Thyroid gland (tissue), 4 donors: ENCODE data around the gene EFNA5. TPM values are rescaled to one million over a fixed set of nuclear protein-coding genes. Genes with fewer than 3 reads are reported as not detected.

ENCODE experiments used
- DNase-seq, 2 donors: peaks; one replicate each; pipeline ENCODE4 v3.0.0-alpha.2; 2019
- H3K27ac ChIP-seq, 3 donors: fragments of 200-600 bp; sonication (generic); 1 replicate in 2 of 3; 2 replicates in 1 of 3; pipeline ENCODE4 v1.5.1; 2016 to 2019; ENCODE audit warnings: mild to moderate bottlenecking in 1 of 3, moderate library complexity in 1 of 3
- H3K27me3 ChIP-seq: fragments of 200-600 bp; sonication (generic); one replicate; pipeline ENCODE4 v1.5.1; 2019
- H3K36me3 ChIP-seq, 2 donors: fragments of 200-600 bp; sonication (generic); one replicate each; pipeline ENCODE4 v1.5.1; 2016 to 2019
- H3K4me1 ChIP-seq, 2 donors: fragments of 200-600 bp; sonication (generic); one replicate each; pipeline ENCODE4 v1.5.1; 2017 to 2019
- H3K4me3 ChIP-seq, 3 donors: fragments of 200-600 bp; sonication (generic); replicated peaks in 1 of 3; 1 replicate in 2 of 3; 2 replicates in 1 of 3; pipeline ENCODE4 v1.5.1; 2016; ENCODE audit warnings: mild to moderate bottlenecking in 1 of 3
- H3K9me3 ChIP-seq: fragments of 200-600 bp; sonication (generic); one replicate; pipeline ENCODE4 v1.5.1; 2017
- POLR2A ChIP-seq, 2 donors: fragments of 450-650 bp; IDR thresholded peaks; one replicate each; pipeline ENCODE4 v1.6.1; 2017; ENCODE audit warnings: antibody characterized with exemption in 2 of 2, mild to moderate bottlenecking in 2 of 2, moderate library complexity in 1 of 2
- WGBS, 2 donors: methylation state at CpG; one replicate each; pipeline ENCODE4 v1.1.5; 2017; 5-methylcytosine and 5-hydroxymethylcytosine counted together
- intact Hi-C: fragments of 100-400 bp; cut with DNase I; formaldehyde crosslinking; loops from one replicate; pipeline ENCODE4 v1.15.1; 2023
- total RNA-seq, 4 donors: library from RNA; depleted of rRNA; stranded (reverse); fragments of >200 nt; gene quantifications; one replicate each; pipeline ENCODE4 v1.2.3, GENCODE V29; 2016
- TF ChIP-seq, protein P1 (sequence below), 6 experiments: fragments of 200-600 bp in 3 of 6; fragments of 450-650 bp in 3 of 6; sonication (generic) in 3 of 6; IDR thresholded peaks; one replicate each; pipeline ENCODE4 v1.5.1; 2016 to 2019; ENCODE audit warnings: antibody characterized with exemption in 6 of 6, mild to moderate bottlenecking in 2 of 6, inconsistent platforms in 1 of 6, moderate library complexity in 1 of 6

The EFNA5 gene
- total RNA-seq, 4 donors from 2014 or later, result 5.7 to 17.2 (median 6.4) TPM

DNA sequence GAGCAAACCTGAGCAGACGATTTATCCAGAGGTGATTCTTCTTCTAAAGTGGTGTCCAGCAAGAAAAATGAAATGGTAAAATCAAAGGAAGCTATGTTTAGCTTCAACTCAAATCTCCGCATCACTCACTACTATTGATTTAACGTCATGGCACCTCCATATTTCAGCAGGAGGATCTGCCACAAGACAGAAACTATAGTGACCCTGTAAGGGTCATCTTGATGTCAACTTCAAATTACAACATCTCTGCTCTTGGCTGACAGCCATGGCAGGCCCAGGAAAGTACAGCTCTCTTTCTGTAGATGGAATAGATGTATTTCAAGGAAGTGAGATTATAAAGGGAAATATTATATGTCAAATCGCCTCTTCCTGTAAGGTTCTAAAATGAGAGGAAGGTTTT, 10.1 kb upstream of the EFNA5 start:
- H3K27me3 ChIP-seq, result no peaks in the 10 kb centered on the region
- H3K4me1 ChIP-seq, result no peaks in the 10 kb centered on the region
- WGBS, 2 donors, result 88 to 89% methylated on average over 4 of the region's 4 CpGs
- no peaks in the 10 kb centered on the region for H3K9me3 ChIP-seq
- no peak overlapping the region for H3K4me3 ChIP-seq
- DNase-seq, result no peak
- TF ChIP-seq, protein P1, sequence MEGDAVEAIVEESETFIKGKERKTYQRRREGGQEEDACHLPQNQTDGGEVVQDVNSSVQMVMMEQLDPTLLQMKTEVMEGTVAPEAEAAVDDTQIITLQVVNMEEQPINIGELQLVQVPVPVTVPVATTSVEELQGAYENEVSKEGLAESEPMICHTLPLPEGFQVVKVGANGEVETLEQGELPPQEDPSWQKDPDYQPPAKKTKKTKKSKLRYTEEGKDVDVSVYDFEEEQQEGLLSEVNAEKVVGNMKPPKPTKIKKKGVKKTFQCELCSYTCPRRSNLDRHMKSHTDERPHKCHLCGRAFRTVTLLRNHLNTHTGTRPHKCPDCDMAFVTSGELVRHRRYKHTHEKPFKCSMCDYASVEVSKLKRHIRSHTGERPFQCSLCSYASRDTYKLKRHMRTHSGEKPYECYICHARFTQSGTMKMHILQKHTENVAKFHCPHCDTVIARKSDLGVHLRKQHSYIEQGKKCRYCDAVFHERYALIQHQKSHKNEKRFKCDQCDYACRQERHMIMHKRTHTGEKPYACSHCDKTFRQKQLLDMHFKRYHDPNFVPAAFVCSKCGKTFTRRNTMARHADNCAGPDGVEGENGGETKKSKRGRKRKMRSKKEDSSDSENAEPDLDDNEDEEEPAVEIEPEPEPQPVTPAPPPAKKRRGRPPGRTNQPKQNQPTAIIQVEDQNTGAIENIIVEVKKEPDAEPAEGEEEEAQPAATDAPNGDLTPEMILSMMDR (IDR thresholded peaks at IDR 0.05), result no peak
- TF ChIP-seq POLR2A (IDR thresholded peaks at IDR 0.05), result no peak
- H3K27ac ChIP-seq, result no peak overlapping the region
- H3K36me3 ChIP-seq, result no peaks in the 10 kb centered on the region
- intact Hi-C loops, result no loop called here

DNA sequence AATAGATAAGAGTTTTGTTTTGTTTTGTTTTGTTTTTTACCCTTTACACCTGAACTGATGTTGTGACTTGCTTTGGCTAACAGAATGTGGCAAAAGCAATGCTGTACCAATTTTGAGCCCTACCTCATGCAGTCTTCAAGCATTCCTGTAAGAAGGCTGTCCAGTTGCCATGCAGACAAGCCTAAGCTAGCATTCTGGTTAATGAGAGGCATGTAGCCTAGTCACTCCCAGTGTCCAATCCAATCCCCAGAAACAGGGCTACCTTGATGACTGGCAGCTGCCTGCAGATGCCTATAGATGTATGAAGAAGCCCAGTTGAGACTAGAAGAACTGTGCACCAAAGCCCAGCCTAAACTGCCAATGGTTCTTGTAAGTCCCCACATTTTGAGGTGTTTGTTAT, 9.4 kb upstream of the EFNA5 start:
- Histone ChIP-seq H3K4me1 (no peaks in the 10 kb centered on the region), H3K4me3 (no peak overlapping the region), H3K36me3 (no peaks in the 10 kb centered on the region), H3K27me3 (no peaks in the 10 kb centered on the region), H3K27ac (no peak overlapping the region), H3K9me3 (no peaks in the 10 kb centered on the region)
- no peak for DNase-seq
- TF ChIP-seq, protein P1 (IDR thresholded peaks at IDR 0.05), result no peak
- no peak for TF ChIP-seq POLR2A (IDR thresholded peaks at IDR 0.05)
- intact Hi-C loops, result no loop called here

DNA sequence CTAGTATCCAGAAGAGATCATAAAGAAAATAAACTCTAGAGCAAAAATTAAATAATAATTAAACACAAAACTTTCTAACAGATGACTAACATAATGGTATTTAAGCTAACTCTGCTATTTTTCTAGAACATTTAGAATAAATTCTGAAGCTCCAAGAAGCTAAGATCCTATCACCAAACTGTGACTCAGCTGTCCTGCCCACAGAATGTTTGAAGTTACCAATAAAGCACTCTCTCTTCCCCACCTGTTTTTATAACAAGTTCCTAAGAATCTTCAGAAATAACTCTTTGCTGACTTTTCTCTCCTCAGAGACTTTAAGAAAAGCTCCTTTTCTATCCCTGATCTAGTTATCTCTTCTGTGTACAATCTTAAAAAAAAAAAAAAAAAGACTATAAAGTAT, 6.0 kb upstream of the EFNA5 start:
- no peaks in the 10 kb centered on the region for H3K9me3 ChIP-seq
- no peak overlapping the region for H3K27ac ChIP-seq
- no peak overlapping the region for H3K4me3 ChIP-seq
- no peaks in the 10 kb centered on the region for H3K27me3 ChIP-seq
- H3K36me3 ChIP-seq, result no peaks in the 10 kb centered on the region
- peaks cover 0 to 3% of the 10 kb centered on the region in 2 donors for H3K4me1 ChIP-seq
- intact Hi-C loops, result no loop called here
- DNase-seq, result no peak
- no peak for TF ChIP-seq POLR2A (IDR thresholded peaks at IDR 0.05)
- TF ChIP-seq, protein P1 (IDR thresholded peaks at IDR 0.05), result no peak

DNA sequence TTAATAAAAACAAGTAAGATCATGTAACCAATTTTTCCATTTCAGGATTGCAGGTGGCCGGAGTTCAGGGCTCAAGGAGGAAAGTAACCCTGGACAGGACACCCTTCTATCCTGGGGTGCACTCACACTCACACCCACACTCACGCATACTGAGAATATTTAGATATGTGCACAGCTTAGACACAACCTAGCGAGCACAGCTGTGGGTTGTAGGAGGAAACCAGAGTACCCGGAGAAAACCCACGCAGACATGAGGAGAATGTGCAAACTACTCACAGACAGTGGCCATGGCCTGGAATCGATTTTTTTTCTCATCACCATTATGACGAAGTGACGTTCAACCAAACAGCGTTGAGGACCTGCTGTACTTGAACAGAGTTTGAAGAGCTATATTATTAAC, 4.5 kb upstream of the EFNA5 start:
- Histone ChIP-seq H3K27ac (no peak overlapping the region), H3K4me3 (no peak overlapping the region), H3K9me3 (no peaks in the 10 kb centered on the region), H3K27me3 (no peaks in the 10 kb centered on the region), H3K36me3 (no peaks in the 10 kb centered on the region), H3K4me1 (peaks cover 0 to 16% of the 10 kb centered on the region in 2 donors)
- no peak for TF ChIP-seq POLR2A (IDR thresholded peaks at IDR 0.05)
- TF ChIP-seq, protein P1 (IDR thresholded peaks at IDR 0.05), result no peak
- intact Hi-C loops, result no loop called here
- DNase-seq, result no peak
- 68 to 70% methylated on average over 9 of the region's 9 CpGs for WGBS, 2 donors

DNA sequence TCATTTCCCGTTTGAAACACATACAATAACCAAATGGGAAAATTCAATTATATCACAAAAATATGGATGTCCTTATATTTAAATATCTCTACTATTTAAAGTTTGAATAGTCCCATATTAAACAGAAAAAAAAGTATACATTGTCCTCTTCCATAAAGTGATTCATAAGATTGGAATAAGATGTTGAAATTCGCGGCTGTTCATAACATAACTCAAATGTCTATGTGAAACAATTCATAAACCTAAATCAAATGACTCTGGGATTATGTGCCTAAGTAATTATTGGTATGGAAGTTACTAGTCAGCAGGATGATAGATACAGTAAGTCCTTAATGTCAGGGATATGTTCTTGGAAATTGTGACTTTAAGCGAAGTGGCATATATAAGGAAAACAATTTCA, 3.9 kb upstream of the EFNA5 start:
- Histone ChIP-seq H3K27ac (no peak overlapping the region), H3K4me3 (no peak overlapping the region), H3K9me3 (no peaks in the 10 kb centered on the region), H3K27me3 (no peaks in the 10 kb centered on the region), H3K4me1 (peaks cover 5 to 21% of the 10 kb centered on the region in 2 donors), H3K36me3 (no peaks in the 10 kb centered on the region)
- TF ChIP-seq POLR2A (IDR thresholded peaks at IDR 0.05), result no peak
- TF ChIP-seq, protein P1 (IDR thresholded peaks at IDR 0.05), result no peak
- intact Hi-C loops, result no loop called here
- 88 to 92% methylated on average over 4 of the region's 4 CpGs for WGBS, 2 donors
- DNase-seq, result no peak
